HG03558 (cell line): ENCODE data around the gene STRADA.

Experiments used
- ATAC-seq: cut with Tn5 transposase; IDR thresholded peaks from one replicate; pipeline ENCODE4 v1.9.1; 2021; ENCODE audit warnings: moderate number of reproducible peaks; ENCODE audit not compliant: unreplicated experiment; ENCODE audit errors: extremely low read depth

STRADA gene

DNA sequence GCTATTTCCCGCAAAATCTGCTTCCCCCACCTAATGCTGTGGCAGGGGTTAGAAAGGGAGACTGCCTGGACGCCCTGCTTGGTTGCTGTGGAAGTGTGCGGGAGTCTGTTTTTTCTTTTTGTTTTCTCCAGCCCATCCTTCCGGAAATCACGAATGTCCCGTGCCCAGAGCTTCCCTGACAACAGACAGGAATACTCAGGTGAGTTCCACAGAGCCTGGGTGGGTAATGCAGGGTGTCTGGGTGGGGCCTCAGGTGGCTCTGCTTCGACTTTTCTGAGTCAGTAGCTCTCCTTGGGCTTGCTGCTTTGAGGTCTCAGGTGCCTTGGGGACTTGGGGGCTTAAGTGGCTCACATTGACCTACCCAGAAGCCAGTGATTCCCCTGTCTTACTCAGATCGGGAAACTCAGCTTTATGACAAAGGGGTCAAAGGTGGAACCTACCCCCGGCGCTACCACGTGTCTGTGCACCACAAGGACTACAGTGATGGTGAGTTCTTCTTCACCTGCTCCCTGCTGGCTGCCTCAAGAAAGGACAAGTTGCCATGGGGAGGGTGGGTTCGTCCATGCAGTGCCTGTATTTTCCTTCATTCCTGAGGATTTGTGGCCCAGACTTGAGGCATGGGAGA lies 53.1 kb downstream of the STRADA start:
- no peak for ATAC-seq

DNA sequence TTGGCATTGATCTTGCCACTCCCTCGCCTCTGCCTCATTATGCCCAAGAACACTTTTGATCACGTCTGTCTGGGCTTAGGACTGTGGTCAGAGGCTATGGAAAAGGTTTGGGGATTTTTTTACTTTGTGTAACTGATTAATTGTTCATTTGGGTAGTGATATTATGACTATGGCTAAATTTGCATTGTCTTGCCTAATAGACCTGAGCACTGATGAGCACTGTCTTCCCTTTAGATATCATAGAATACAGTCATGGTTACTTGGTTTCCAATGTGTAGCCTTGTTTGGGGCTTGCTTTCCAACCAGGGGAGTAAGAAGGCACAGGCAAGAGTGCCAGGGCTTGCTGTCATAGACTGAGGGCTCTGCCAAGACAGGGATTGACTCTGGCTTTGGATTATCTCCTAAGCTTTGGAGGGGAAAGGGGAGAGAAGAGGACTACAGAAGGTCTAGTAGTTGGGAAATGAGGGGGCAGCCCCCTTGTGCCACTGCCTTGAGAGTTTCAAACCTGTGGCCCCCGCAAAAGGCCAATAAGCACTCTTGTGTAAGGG lies 55.4 kb downstream of the STRADA start:
- ATAC-seq: no peak

DNA sequence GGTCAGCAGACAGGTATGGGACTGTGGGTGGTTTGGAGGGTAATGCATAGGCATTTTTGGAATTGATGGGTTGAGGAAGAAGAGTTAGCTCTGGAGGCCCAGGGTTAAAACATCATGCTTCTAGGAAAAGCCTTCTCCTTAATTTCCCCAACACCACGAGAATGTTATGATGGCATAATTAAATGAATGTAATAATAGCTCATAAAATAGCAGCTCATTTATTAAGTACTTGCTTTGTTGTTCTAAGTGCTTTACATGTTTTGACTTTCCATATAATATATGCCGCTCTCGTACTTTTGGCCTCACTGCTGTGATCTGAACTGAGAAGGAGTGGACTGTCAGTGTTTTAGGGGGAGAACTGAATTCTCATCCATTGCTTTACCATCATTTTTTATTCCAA lies 56.0 kb downstream of the STRADA start:
- no peak for ATAC-seq

DNA sequence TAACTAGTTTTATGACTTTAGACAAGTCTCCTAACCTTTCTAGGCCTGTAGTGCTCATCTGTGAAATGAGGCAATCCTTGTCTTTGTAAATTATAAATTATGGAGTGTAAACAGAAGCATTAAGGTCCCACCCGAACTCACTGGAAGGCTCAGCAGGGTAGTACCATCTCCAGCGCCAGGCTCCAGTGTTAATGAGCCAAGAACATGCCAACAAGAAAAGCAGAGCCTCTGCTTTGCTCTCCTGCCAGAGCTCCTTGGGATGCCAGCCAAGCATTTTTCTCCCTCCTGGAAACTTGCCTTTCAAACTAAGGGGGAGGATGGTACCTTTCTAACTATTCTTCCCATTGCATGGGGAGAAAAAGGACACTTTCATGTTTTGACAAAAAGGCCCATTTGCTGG lies 56.6 kb downstream of the STRADA start:
- ATAC-seq: no peak

DNA sequence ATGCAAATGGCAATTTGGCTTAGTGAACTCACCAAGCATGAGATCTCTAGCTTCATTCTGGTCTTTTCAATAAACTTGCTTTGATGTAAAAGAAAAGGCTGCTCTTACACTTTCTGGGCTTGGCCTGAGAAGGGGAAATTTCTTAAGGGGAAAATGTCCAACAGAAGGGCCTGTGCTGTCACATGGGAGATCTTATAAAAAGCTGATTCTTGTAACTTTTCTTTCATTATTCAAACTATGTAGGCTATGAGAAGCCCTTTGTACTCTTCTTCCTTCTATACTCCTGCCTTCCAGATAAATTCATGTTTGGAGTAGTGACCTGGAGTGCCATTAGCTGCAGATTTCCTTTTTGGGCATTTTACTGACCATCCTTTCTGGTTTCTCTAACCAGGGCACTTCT lies 58.6 kb downstream of the STRADA start:
- no peak for ATAC-seq

DNA sequence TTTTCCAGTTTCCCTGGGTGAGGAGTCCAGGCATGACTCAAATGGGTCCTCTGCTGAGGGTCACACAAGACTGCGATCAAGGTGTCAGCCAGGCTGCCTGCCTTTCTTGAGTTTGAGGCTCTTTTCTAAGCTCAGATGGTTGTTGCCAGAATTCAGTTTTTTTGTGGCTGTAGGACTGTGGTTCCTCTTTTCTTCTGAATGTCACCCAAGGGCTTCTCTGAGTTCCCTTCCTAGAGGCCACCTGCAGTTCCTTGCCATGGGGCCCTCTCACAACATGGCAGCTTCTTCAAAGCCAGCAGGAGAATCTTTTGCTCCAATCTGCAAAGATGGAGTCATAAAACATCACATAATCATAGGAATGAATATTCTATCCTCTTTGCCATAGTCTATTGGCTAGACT lies 59.2 kb downstream of the STRADA start:
- ATAC-seq: no peak

DNA sequence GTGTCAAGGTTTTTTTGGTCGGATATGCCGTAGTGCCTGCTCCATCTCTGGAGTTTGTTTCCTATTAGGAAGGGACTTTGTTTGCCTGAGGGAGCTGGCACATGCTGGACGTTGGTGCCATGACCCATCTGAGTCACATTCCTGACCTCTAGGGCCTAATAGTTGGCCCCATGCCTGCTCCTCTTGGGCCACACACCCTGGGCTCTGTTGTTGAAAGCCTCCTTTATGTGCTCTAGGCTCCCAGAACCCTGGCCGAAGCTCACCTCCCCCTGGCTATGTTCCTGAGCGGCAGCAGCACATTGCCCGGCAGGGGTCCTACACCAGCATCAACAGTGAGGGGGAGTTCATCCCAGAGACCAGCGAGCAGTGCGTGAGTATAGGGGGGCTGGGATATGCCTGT lies 60.1 kb downstream of the STRADA start:
- ATAC-seq: no peak

DNA sequence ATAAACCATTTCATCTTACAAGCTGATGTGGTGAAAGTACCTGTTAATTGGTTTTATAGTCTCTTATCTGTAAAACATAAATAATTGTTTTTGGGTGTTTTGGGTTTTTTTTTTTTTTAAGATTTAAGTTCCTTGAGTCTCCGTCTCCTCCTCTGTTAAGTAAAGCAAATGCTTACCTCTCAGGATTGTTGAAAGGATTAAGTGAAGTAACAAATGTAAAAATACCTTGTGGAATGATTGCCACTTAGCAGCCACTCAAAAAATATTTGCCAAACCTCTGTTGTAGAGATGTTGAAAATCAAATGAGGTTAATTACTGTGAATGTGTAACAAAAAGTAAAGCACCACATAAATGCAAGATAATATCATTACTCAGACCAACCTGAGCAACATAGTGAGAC lies 60.9 kb downstream of the STRADA start:
- ATAC-seq: no peak

DNA sequence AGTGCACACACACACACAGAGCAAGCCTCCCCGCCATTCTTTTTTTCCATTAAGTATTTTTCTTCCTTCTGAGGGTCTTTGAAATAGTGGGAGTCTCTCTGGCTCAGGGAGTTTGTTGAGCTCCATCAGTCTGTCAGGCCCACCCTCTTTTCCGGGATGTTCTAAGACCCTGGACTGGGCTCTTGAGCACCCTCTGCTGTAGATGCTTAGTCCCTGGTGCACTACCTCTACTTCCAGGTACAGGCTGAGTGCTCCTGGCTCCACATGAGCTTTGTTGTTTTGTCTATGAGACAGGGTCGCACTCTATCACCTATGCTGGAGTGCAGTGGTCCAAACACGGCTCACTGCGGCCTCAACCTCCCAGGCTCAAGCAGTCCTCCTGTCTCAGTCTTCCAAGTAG lies 62.4 kb downstream of the STRADA start:
- no peak for ATAC-seq

DNA sequence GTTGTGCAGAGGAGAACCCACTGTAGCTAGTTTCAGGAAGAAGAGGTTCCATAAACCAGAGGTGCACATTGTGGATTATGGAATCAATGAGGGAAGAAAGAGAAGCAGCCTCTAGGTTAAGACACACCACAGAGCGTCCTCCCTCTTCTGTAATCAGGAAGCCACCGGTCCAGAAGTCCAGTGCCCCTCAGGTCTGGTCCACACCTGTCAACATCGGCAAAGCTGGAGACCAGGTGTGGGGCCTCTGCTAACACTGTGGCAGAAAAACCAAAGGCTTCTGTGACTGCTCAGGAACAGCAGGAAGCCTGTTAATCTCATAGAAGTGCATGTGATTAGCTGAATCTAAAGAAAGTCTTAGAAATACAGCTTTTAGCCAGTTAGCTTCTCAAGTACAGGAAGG lies 65.0 kb downstream of the STRADA start:
- no peak for ATAC-seq

DNA sequence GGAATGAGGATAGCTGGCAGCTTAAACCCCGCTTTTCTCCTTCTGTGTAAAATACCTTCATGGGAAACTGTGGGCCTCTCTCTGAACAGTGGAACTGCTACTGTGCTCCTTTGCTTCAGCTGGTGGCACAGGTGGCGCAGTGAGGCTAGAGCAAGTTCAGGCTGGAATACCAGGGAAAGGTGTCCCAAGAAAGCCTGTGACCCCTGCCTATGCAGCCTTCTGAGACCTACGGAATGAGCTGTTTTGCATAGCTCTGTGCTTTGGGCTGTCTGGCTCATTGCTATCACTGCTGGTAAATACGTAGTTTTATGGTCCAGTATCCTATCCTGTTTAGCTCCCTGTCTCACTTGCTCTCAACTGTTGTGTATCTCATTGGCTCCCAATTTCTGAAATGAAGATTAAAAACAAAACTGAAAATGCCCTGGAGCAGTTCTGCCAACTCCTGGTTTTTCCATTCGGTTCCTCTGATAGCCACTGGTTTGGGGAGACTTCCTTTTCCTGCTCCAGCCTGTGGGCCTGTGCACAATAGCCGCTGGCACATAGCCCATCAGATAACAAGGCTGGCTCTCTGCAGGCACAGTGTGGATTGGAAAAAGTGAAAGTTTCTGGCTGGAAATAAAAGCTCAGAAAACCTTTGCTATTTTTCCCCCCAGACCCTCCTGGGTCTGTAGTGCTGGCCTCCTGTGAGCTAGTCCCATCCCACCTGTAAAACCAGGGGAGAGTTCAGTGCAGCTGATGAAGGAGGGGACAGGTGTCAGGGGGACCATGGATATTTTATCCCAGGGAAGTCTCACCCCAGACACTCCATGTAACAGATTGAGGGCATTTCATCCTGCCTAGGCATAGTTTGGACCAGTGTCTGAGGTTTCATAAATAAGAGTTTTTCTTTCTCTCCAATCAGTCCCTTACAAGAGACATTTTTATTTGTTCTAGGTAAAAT lies 65.7 kb downstream of the STRADA start:
- ATAC-seq: no peak

DNA sequence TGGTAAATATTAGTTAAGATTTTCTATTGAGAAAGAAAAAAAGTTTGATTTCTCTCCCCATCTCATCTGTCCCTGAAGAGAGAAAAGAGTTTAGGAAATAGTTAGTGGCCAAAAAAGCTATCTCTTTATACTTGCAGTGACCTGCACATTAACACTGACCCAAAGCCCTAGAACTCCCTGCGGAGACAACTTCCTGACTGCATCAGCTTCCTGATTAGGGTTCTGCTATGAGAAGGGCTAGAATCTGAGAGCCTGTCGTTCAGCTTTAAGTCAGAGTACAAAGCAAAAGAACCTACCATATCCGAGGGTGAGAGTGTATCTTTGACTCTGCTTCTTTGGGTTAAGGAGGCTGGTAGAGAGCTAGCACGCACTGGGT lies 66.4 kb downstream of the STRADA start:
- no peak for ATAC-seq

DNA sequence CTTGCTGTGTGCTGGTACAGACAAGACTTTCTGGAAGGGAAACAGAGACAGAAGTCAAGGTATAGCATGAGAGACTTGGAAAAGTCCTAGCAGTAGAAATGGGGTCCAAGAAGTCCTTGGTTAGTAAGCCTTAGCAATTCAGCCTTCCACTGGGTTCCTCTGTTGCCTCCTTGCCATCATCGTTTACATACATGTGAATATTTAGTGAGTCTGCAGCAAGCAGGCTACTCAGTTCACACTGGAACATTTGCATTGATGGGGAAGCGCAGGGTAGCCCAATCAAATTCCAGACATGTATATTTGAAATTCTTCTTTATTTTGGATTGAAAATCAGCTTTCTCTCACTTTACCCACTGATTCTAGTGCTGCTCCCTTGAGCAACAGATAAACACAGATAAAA lies 68.7 kb downstream of the STRADA start:
- no peak for ATAC-seq

DNA sequence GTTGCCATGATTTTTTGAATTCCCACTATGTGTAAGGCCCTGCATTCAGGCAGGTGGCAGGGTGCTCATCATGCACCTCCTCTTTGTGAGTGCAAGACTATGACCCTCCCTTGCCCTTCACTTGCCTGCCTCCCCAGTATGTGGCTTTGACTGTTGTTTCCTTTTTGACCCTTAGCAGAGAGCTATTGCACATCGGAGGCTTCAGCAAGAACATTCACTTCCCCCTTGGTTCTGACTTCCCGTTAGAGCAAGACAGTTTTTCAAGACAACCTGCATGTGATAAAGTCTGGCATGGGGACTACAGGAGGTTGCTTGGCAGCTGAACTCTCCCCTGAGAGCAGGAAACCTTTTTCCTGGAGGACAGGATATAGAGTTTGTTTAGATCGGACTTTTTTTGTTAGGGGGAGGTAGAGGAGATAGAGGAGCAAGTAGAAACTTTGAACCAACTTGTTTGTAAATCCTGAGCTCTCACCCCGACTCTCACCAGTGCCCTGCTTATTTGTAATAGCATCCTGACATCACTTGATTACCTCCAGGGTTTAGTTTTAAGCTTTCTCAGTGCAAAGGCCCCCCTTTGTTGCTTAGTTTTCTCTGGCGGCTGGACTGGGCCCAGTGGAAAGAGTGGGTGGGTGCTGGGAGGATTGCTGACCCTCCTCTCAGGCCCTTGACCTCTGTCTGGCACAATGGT lies 75.9 kb downstream of the STRADA start:
- no peak for ATAC-seq

DNA sequence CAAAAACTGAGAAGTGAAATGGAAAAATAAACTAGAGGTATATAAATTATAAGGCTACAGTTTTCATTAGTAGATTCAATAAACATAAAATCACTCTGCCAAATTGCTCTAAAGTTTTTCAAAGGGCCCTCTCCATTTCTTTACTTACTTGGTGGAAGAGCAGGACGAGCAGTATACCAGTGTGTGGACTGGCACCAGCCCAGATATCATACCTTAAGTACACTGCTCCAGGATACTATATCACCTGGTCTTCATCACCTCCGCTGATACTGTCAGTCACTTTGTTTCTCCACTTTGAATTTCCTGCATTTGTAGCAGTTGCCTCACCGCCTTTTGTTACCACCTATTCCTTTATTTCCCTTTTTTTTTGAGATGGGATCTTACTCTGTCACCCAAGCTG lies 81.7 kb downstream of the STRADA start:
- no peak for ATAC-seq

DNA sequence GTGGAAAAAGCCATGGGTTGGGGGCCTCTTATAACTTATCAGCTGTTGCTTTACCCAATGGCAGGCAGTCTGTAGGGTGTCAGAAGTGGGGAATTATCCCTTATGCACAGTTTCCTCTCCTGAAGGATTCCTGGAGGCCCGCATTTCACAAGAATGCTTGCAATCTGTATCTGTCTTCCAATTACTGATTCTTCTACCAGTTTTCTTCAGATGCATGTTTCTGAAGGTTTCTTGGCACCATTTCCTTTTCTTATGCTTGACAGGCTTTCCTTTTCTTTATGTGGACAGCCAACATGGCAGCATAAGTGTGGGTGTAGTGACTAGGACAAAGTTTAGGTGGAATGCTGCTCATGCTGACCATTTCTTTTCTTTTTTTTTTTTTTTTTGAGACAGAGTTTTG lies 83.2 kb downstream of the STRADA start:
- ATAC-seq: no peak

DNA sequence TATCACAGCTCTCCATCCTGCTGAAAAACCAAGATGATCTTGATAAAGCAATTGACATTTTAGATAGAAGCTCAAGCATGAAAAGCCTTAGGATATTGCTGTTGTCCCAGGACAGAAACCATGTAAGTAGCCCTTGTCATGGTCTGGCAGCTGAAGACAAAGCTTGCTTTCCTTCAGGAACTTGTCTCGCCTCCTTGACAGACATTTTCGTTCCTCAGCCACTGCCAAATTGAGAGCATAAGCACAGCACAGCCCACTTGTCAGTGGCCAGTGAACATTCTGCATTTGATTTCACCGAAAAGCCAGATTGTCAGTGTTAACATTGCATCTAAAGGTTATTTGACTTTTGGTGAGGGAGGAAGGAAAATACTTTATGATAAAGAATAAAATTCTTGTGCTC lies 83.8 kb downstream of the STRADA start:
- ATAC-seq: no peak

DNA sequence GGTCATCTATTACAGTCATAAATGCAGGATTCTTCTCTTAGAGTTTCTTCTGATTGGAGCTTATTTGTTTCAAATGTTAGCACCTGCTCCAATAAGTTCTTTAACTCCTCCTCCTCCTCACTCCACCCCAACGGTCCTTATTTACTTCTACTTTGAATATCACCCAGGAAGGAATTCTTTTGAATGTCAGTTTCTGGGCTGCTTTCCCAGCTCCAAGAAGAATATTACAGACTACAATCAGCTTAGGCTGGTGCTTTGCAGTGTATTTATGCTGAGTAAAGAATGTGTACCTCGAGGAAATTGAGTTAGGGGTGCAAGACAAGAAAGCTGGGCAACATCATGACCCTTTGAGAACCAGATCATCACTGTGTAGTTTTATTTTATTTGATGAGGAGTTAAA lies 88.5 kb downstream of the STRADA start:
- ATAC-seq: no peak
